H1 (cell line): ENCODE data around the gene TCF7. TPM values are rescaled to one million over a fixed set of nuclear protein-coding genes. Genes with fewer than 3 reads are reported as not detected.

Experiments
- ATF2 ChIP-seq: IDR thresholded peaks from 2 replicates; pipeline ENCODE4 v1.6.1; 2012; ENCODE audit warnings: low read length, inconsistent platforms
- CTCF ChIP-seq, 3 experiments: IDR thresholded peaks; 1 replicate in 2 of 3; 2 replicates in 1 of 3; pipeline versions ENCODE4 v1.5.1 to v1.6.1; 2011; ENCODE audit warnings: low read length in 3 of 3, mild to moderate bottlenecking in 3 of 3, inconsistent platforms in 2 of 3, low read depth in 1 of 3, moderate library complexity in 1 of 3; ENCODE audit not compliant: insufficient read depth in 1 of 3; ENCODE audit errors: control extremely low read depth in 1 of 3
- JUN ChIP-seq: IDR thresholded peaks from 2 replicates; pipeline ENCODE4 v1.6.1; 2011; ENCODE audit warnings: low read depth, mild to moderate bottlenecking, improper control_type of control experiment, low read length
- SIX5 ChIP-seq: IDR thresholded peaks from 2 replicates; pipeline ENCODE4 v1.6.1; 2011; ENCODE audit warnings: mild to moderate bottlenecking, low read depth, low read length
- TBP ChIP-seq: IDR thresholded peaks from 2 replicates; pipeline ENCODE4 v1.6.1; 2011; ENCODE audit warnings: low read depth, low read length, improper control_type of control experiment
- polyA plus RNA-seq, 7 experiments: library from polyadenylated mRNA; depleted of rRNA in 3 of 7; stranded (reverse) in 5 of 7; unstranded in 2 of 7; fragments of >200 nt in 5 of 7; fragments of 200-250 nt in 2 of 7; gene quantifications; 1 replicate in 5 of 7; 2 replicates in 1 of 7; 4 replicates in 1 of 7; pipeline versions ENCODE4 v1.2.1 to v1.2.3, GENCODE V29; 2011 to 2013; ENCODE audit warnings: missing spikeins in 2 of 7, mixed read lengths in 2 of 7
- total RNA-seq: library from RNA; stranded (reverse); fragmentation: NEBNext Ultra II Directional; extraction: Animal tissue kit (Norgen Biotek cat#: 25700); gene quantifications from 2 replicates; pipeline ENCODE4 v1.2.1, GENCODE V29; 2021

Gene TCF7
- total and polyA plus RNA-seq, 2 of the 8 experiments (the other 6 are each of a cell fraction or from before 2014, with no cell fraction given): 4.7 to 8.5 TPM

- no peak for TF ChIP-seq ATF2
- TF ChIP-seq JUN: no peak
- TF ChIP-seq TBP: no peak
- TF ChIP-seq SIX5: no peak
- no peak for TF ChIP-seq CTCF (IDR thresholded peaks at IDR 0.05; ENCODE audit: control extremely low read depth in 1 of 3, insufficient read depth in 1 of 3, low read depth in 1 of 3, low read length in 3 of 3)
- TF ChIP-seq, all 59 proteins: peak for 0
Observed at GRCh38 chr5:134133188-134133994, 18.9 kb downstream of the TCF7 start (continued).
